Measurements from ENCODE around the gene PLPPR3.

- no peak for TF ChIP-seq IKZF3 (tag by site-specific recombination; IDR thresholded peaks at IDR 0.05)
- TF ChIP-seq CTCF (tag by site-specific recombination; IDR thresholded peaks at IDR 0.05): no peak
- TF ChIP-seq ZNF184 (tag by site-specific recombination; IDR thresholded peaks at IDR 0.05): no peak
- TF ChIP-seq ZNF792 (tag by site-specific recombination; IDR thresholded peaks at IDR 0.05): no peak
- no peak for TF ChIP-seq ZNF239 (tag by site-specific recombination; IDR thresholded peaks at IDR 0.05)
- no peak for TF ChIP-seq ZNF449 (tag by site-specific recombination; IDR thresholded peaks at IDR 0.05)
- no peak for TF ChIP-seq ZBTB6 (tag by site-specific recombination; IDR thresholded peaks at IDR 0.05)
- TF ChIP-seq ZNF513 (tag by site-specific recombination; IDR thresholded peaks at IDR 0.05): no peak
- no peak for TF ChIP-seq ZNF501 (tag by site-specific recombination; IDR thresholded peaks at IDR 0.05)
- TF ChIP-seq ZBTB17 (tag by site-specific recombination; IDR thresholded peaks at IDR 0.05): no peak
These were observed at the start of gene PLPPR3 for GRCh38 chr19:821825-822503.

Measured in HEK293 (cell line).